ENCODE results near the gene TMEM108.

DNA sequence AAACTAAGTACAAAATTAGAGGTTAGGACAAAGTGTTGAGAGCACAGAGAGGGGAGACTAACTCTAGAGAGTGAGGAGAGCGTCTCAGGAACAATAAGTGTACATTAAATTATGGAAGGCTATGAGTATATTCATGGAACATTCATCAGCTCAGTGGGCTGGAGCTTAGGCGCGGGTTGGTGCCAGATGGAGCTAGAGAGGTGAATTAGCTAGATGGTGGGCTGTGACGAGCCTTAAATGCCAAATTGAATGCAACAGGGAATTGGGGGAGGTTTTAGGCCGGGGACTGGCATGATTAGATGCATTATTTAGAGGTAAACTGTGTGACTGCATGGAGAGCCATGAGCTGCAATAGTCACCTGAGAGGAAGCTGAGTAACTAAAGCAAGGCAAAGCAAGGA is 97.1 kb downstream of the TMEM108 start:
- TF ChIP-seq GATA2 (IDR thresholded peaks at IDR 0.05; ENCODE audit: low read depth, low read length) = no peak
- no peak for TF ChIP-seq GATA3 (IDR thresholded peaks at IDR 0.05; ENCODE audit: low read depth, low read length)

All from SH-SY5Y (cell line).